H1 (cell line): Measurements from ENCODE around the gene ACTR1A. TPM values are rescaled to one million over a fixed set of nuclear protein-coding genes. Genes with fewer than 3 reads are reported as not detected.

Experiments
- CTCF ChIA-PET: fragments of 300-600 bp; sonication (Branson Sonifier 250); formaldehyde crosslinking; loops from one replicate; lab custom pipeline; 2021; ENCODE audit not compliant: partially characterized antibody; lab: Charles Lee
- POLR2A ChIA-PET: fragments of 300-600 bp; sonication (Branson Sonifier 250); formaldehyde crosslinking; loops from one replicate; lab custom pipeline; 2021; ENCODE audit warnings: inconsistent platforms; ENCODE audit not compliant: partially characterized antibody; lab: Charles Lee
- DNase-seq, 2 experiments: peaks; one replicate each; pipeline versions ENCODE4 v3.0.0 to v3.0.0-alpha.2; 2010 to 2022; ENCODE audit warnings: low spot score in 2 of 2, low read depth in 1 of 2, mixed read lengths in 1 of 2
- FAIRE-seq: peaks from 2 replicates; lab custom pipeline; 2011; peaks lifted over from hg19 to GRCh38; lab: Jason Lieb, UNC
- H2AFZ ChIP-seq: 2 replicates; pipeline ENCODE4 v1.8.1; 2012; ENCODE audit warnings: low read length, inconsistent platforms
- H2AK5ac ChIP-seq: 2 replicates; pipeline ENCODE4 v1.6.1; 2013; ENCODE audit warnings: low read depth, low read length
- H2BK120ac ChIP-seq: replicated peaks from 2 replicates; pipeline ENCODE3; 2013; ENCODE audit warnings: low read depth, low read length, inconsistent platforms
- H2BK12ac ChIP-seq: 2 replicates; pipeline ENCODE4 v1.6.1; 2013; ENCODE audit warnings: low read depth, low read length
- H2BK15ac ChIP-seq: 2 replicates; pipeline ENCODE4 v1.6.1; 2013; ENCODE audit warnings: low read length
- H2BK20ac ChIP-seq: 2 replicates; pipeline ENCODE4 v1.6.1; 2013; ENCODE audit warnings: low read length
- H2BK5ac ChIP-seq: 2 replicates; pipeline ENCODE4 v1.6.1; 2013; ENCODE audit warnings: low read depth, low read length
- H3K14ac ChIP-seq: 2 replicates; pipeline ENCODE4 v1.6.1; 2013; ENCODE audit warnings: inconsistent platforms; ENCODE audit not compliant: insufficient read length
- H3K18ac ChIP-seq: 2 replicates; pipeline ENCODE4 v1.6.1; 2013; ENCODE audit warnings: low read length; ENCODE audit errors: extremely low read depth
- H3K23ac ChIP-seq: 2 replicates; pipeline ENCODE4 v1.6.1; 2013; ENCODE audit warnings: inconsistent platforms; ENCODE audit not compliant: insufficient read length
- H3K23me2 ChIP-seq: 2 replicates; pipeline ENCODE4 v1.6.1; 2013; ENCODE audit warnings: low read depth, low read length
- H3K27ac ChIP-seq: 2 replicates; pipeline ENCODE4 v1.6.1; 2011; ENCODE audit warnings: low read depth, low read length, inconsistent platforms
- H3K27me3 ChIP-seq, 4 experiments: replicated peaks in 1 of 4; 1 replicate in 1 of 4; 2 replicates in 3 of 4; pipeline versions ENCODE4 v1.6.1 to v1.8.1; 2011 to 2013; ENCODE audit warnings: low read length in 3 of 4, mild to moderate bottlenecking in 3 of 4, inconsistent platforms in 2 of 4, mixed read lengths in 2 of 4, moderate library complexity in 1 of 4; ENCODE audit not compliant: control insufficient read depth in 3 of 4, insufficient read depth in 3 of 4; ENCODE audit errors: extremely low read depth in 1 of 4
- H3K36me3 ChIP-seq, 4 experiments: 2 replicates each; pipeline versions ENCODE4 v1.6.1 to v1.8.1; 2011 to 2013; ENCODE audit warnings: mild to moderate bottlenecking in 4 of 4, low read length in 3 of 4, moderate library complexity in 2 of 4, control low read depth in 1 of 4, inconsistent platforms in 1 of 4; ENCODE audit not compliant: insufficient read depth in 4 of 4, control insufficient read depth in 2 of 4
- H3K4ac ChIP-seq: replicated peaks from 2 replicates; pipeline ENCODE3; 2013; ENCODE audit warnings: low read length, low read depth, mixed read lengths, inconsistent platforms; ENCODE audit not compliant: insufficient read length
- H3K4me1 ChIP-seq, 4 experiments: replicated peaks in 1 of 4; 1 replicate in 1 of 4; 2 replicates in 3 of 4; pipeline versions ENCODE4 v1.6.1 to v1.8.1; 2011 to 2013; ENCODE audit warnings: low read length in 3 of 4, inconsistent platforms in 2 of 4, mixed read lengths in 1 of 4; ENCODE audit not compliant: insufficient read depth in 4 of 4, control insufficient read depth in 3 of 4
- H3K4me2 ChIP-seq, 2 experiments: 2 replicates each; pipeline versions ENCODE4 v1.6.1 to v1.8.1; 2011 to 2013; ENCODE audit warnings: low read depth in 2 of 2, low read length in 2 of 2, control low read depth in 1 of 2, inconsistent platforms in 1 of 2, mild to moderate bottlenecking in 1 of 2; ENCODE audit not compliant: insufficient read depth in 1 of 2
- H3K4me3 ChIP-seq, 4 experiments: fragments of 200-600, 300-600 bp in 1 of 4; sonication (generic), shearing (Covaris generic), sonication (Bioruptor Twin) in 1 of 4; 2 replicates each; pipeline versions ENCODE4 v1.5.1 to v1.8.1; 2011 to 2016; ENCODE audit warnings: low read length in 4 of 4, low read depth in 3 of 4, control low read depth in 2 of 4, inconsistent platforms in 2 of 4, mild to moderate bottlenecking in 2 of 4, mixed read lengths in 1 of 4, moderate library complexity in 1 of 4; ENCODE audit not compliant: insufficient read depth in 2 of 4; ENCODE audit errors: extremely low read depth in 1 of 4
- H3K56ac ChIP-seq: replicated peaks from 2 replicates; pipeline ENCODE3; 2013; ENCODE audit warnings: low read depth, mild to moderate bottlenecking, mixed read lengths, low read length, inconsistent platforms; ENCODE audit not compliant: insufficient read length
- H3K79me1 ChIP-seq: 2 replicates; pipeline ENCODE4 v1.6.1; 2013; ENCODE audit warnings: low read depth, low read length, control low read depth
- H3K79me2 ChIP-seq, 2 experiments: 2 replicates each; pipeline versions ENCODE4 v1.6.1 to v1.8.1; 2012 to 2013; ENCODE audit warnings: low read length in 2 of 2, mild to moderate bottlenecking in 2 of 2, inconsistent platforms in 1 of 2; ENCODE audit not compliant: insufficient read depth in 2 of 2, control insufficient read depth in 1 of 2
- H3K9ac ChIP-seq, 4 experiments: replicated peaks in 1 of 4; 1 replicate in 1 of 4; 2 replicates in 3 of 4; pipeline versions ENCODE4 v1.6.1 to v1.8.1; 2011 to 2013; ENCODE audit warnings: low read depth in 3 of 4, low read length in 3 of 4, control low read depth in 2 of 4, mild to moderate bottlenecking in 2 of 4, moderate library complexity in 2 of 4, inconsistent platforms in 1 of 4; ENCODE audit errors: extremely low read depth in 1 of 4
- H3K9me3 ChIP-seq, 2 experiments: 2 replicates each; pipeline versions ENCODE4 v1.6.1 to v1.8.1; 2012 to 2013; ENCODE audit warnings: mild to moderate bottlenecking in 2 of 2, moderate library complexity in 2 of 2, control low read depth in 1 of 2, inconsistent platforms in 1 of 2, low read depth in 1 of 2, low read length in 1 of 2, mixed read lengths in 1 of 2; ENCODE audit not compliant: insufficient read depth in 2 of 2
- H4K20me1 ChIP-seq, 2 experiments: replicated peaks in 1 of 2; 2 replicates each; pipeline versions ENCODE3 to v1.8.1; 2011 to 2013; ENCODE audit warnings: inconsistent platforms in 2 of 2, low read length in 2 of 2, mild to moderate bottlenecking in 1 of 2; ENCODE audit not compliant: insufficient read depth in 2 of 2, control insufficient read depth in 1 of 2
- H4K5ac ChIP-seq: 2 replicates; pipeline ENCODE4 v1.6.1; 2013; ENCODE audit warnings: low read length, low read depth, mixed read lengths, inconsistent platforms; ENCODE audit not compliant: insufficient read length
- H4K8ac ChIP-seq: 2 replicates; pipeline ENCODE4 v1.8.0; 2013; ENCODE audit warnings: mild to moderate bottlenecking, moderate library complexity, low read length, inconsistent platforms; ENCODE audit not compliant: insufficient read depth; ENCODE audit errors: extremely low read depth
- H4K91ac ChIP-seq: replicated peaks from 2 replicates; pipeline ENCODE3; 2013; ENCODE audit warnings: low read length, mixed read lengths, inconsistent platforms; ENCODE audit not compliant: insufficient read length
- CREB1 ChIP-seq: IDR thresholded peaks from 2 replicates; pipeline ENCODE4 v1.6.1; 2012; ENCODE audit warnings: inconsistent platforms
- EZH2 ChIP-seq: fragments of 200-600 bp; sonication (generic); IDR thresholded peaks from 2 replicates; pipeline ENCODE4 v1.7.1; 2012; ENCODE audit warnings: low read depth, mild to moderate bottlenecking, moderate library complexity, low read length, inconsistent platforms; ENCODE audit not compliant: severe bottlenecking
- GTF2F1 ChIP-seq: IDR thresholded peaks from 2 replicates; pipeline ENCODE4 v1.6.1; 2012; ENCODE audit warnings: low read depth, low read length, improper control_type of control experiment, borderline replicate concordance
- PHF8 ChIP-seq: fragments of 200-600 bp; sonication (generic); conservative IDR thresholded peaks from 2 replicates; pipeline ENCODE4 v1.7.1; 2012; ENCODE audit warnings: low read depth, mild to moderate bottlenecking, inconsistent platforms, low read length, moderate library complexity
- POLR2A ChIP-seq, 2 experiments: IDR thresholded peaks; 1 replicate in 1 of 2; 2 replicates in 1 of 2; pipeline ENCODE4 v1.6.1; 2011; ENCODE audit warnings: low read depth in 2 of 2, low read length in 2 of 2, mild to moderate bottlenecking in 2 of 2; ENCODE audit errors: control extremely low read depth in 1 of 2
- TCF12 ChIP-seq: IDR thresholded peaks from 2 replicates; pipeline ENCODE4 v1.6.1; 2011; ENCODE audit warnings: low read depth, mild to moderate bottlenecking, low read length
- WGBS, 2 experiments: shearing (Covaris generic) in 1 of 2; methylation state at CpG; one replicate each; pipeline versions ENCODE4 v1.1.6 to v1.1.7; 2013 to 2015; ENCODE audit warnings: low lambda C conversion rate in 2 of 2, mixed read lengths in 2 of 2, inconsistent platforms in 1 of 2, low coverage in 1 of 2, missing lambda C conversion rate in 1 of 2; ENCODE audit not compliant: insufficient replicate concordance in 2 of 2, insufficient coverage in 1 of 2, insufficient read length in 1 of 2; ENCODE audit errors: extremely low coverage in 1 of 2, missing lambda C conversion rate in 1 of 2; 5-methylcytosine and 5-hydroxymethylcytosine counted together
- polyA plus RNA-seq, 7 experiments: library from polyadenylated mRNA; depleted of rRNA in 3 of 7; stranded (reverse) in 5 of 7; unstranded in 2 of 7; fragments of >200 nt in 5 of 7; fragments of 200-250 nt in 2 of 7; gene quantifications; 1 replicate in 5 of 7; 2 replicates in 1 of 7; 4 replicates in 1 of 7; pipeline versions ENCODE4 v1.2.1 to v1.2.3, GENCODE V29; 2011 to 2013; ENCODE audit warnings: missing spikeins in 2 of 7, mixed read lengths in 2 of 7
- total RNA-seq: library from RNA; stranded (reverse); fragmentation: NEBNext Ultra II Directional; extraction: Animal tissue kit (Norgen Biotek cat#: 25700); gene quantifications from 2 replicates; pipeline ENCODE4 v1.2.1, GENCODE V29; 2021

The ACTR1A gene
- total and polyA plus RNA-seq, 2 of the 8 experiments (the other 6 are each of a cell fraction or from before 2014, with no cell fraction given), result 78.6 to 86.3 TPM

- 92% methylated on average over 9 of the region's 9 CpGs; no CpG with 5 or more reads in 1 of the 2 experiments for WGBS, 2 experiments
- no peak for DNase-seq
- H3K4me3 ChIP-seq, result no peak overlapping the region
- TF ChIP-seq TCF12, result no peak
- TF ChIP-seq GTF2F1, result no peak
- TF ChIP-seq CREB1, result no peak
- TF ChIP-seq EZH2, result no peak
- no peak for TF ChIP-seq POLR2A (IDR thresholded peaks at IDR 0.05; ENCODE audit: control extremely low read depth in 1 of 2, low read depth in 2 of 2, low read length in 2 of 2)
- TF ChIP-seq PHF8, result no peak
These were observed 44.8 kb downstream of the ACTR1A start for GRCh38 chr10:102457591-102458150.

More at GRCh38 chr10:102457591-102458150, 44.8 kb downstream of the ACTR1A start:
- H3K56ac ChIP-seq, result no peak overlapping the region
- no peak overlapping the region for H2BK12ac ChIP-seq
- no peaks in the 10 kb centered on the region for H4K20me1 ChIP-seq
- peaks cover 0 to 24% (median 4%) of the 10 kb centered on the region in 4 experiments; a peak in 5 of 8 replicates for H3K36me3 ChIP-seq
- H3K27me3 ChIP-seq, result peaks cover 0 to 5% (median 0%) of the 10 kb centered on the region in 4 experiments; a peak in 1 of 7 replicates
- H3K4me2 ChIP-seq, result no peak overlapping the region
- H3K27ac ChIP-seq, result no peak overlapping the region
- H3K4ac ChIP-seq, result no peak overlapping the region
- no peak overlapping the region for H4K5ac ChIP-seq
- H2AFZ ChIP-seq, result no peak overlapping the region
- H2AK5ac ChIP-seq, result 0 out of 2 replicates have a peak overlapping the region, but pooled peaks have one; percentile 13
- peaks cover 2% of the 10 kb centered on the region; the same call in 1 of the 2 replicates for H3K23me2 ChIP-seq
- 0 out of 2 replicates have a peak overlapping the region, but pooled peaks have one; percentile 72 for H2BK15ac ChIP-seq
- H3K9ac ChIP-seq, result no peak overlapping the region
- ChIA-PET CTCF (interaction anchor here (0.9 to 2.6 kb wide), 6 partner anchors 16 to 227 kb away, joined by 3 to 9 read pairs (median 3); no protein-coding TSS in a partner anchor), POLR2A (interaction anchor here (1.3 to 5.7 kb wide), 2 partner anchors 13 to 36 kb away, joined by 3 to 41 read pairs; partner anchors contain the start of gene FBXL15)
- peak overlapping the region; percentile 38 for H4K91ac ChIP-seq
- H3K79me2 ChIP-seq, result peaks cover 0 to 3% of the 10 kb centered on the region in 2 experiments; a peak in 1 of 4 replicates
- no peak overlapping the region for H4K8ac ChIP-seq
- H2BK120ac ChIP-seq, result no peak overlapping the region
- peaks cover 8 to 29% (median 18%) of the 10 kb centered on the region in 4 experiments for H3K4me1 ChIP-seq
- H3K14ac ChIP-seq, result no peak overlapping the region
- no peaks in the 10 kb centered on the region for H3K9me3 ChIP-seq
- H3K23ac ChIP-seq, result no peak overlapping the region
- H3K18ac ChIP-seq, result no peak overlapping the region; the same call in none of the 2 replicates
- H3K79me1 ChIP-seq, result peaks cover under 1% of the 10 kb centered on the region; the same call in 1 of the 2 replicates
- FAIRE-seq, result no peak
- H2BK5ac ChIP-seq, result no peak overlapping the region
- peak overlapping the region; percentile 80; the same call in 1 of the 2 replicates for H2BK20ac ChIP-seq
